ENCODE results near the gene CSTPP1.

GRCh38 chr11:46896719-46897406, 39.7 kb upstream of the CSTPP1 start:
- peak in 2 of 4 donors; percentile 8 to 10 for TF ChIP-seq CTCF (IDR thresholded peaks at IDR 0.05)
- TF ChIP-seq POLR2A (IDR thresholded peaks at IDR 0.05), result no peak

Data from right lobe of liver (tissue), 4 donors.